ENCODE data around the gene DOCK3.

The DOCK3 gene

GRCh38 chr3:50995085-50995824 lies 320.5 kb downstream of the DOCK3 start:
- Histone ChIP-seq H3K27ac (no peak overlapping the region), H3K27me3 (ENCODE audit: insufficient read depth, low read depth, severe bottlenecking) (no peaks in the 10 kb centered on the region), H3K36me3 (no peaks in the 10 kb centered on the region), H3K9me3 (ENCODE audit: severe bottlenecking) (no peaks in the 10 kb centered on the region), H3K4me3 (ENCODE audit: low read depth, low read length) (no peak overlapping the region)
- no peak for TF ChIP-seq CTCF (IDR thresholded peaks at IDR 0.05; ENCODE audit: low read depth, low read length)
- no peak for DNase-seq

- DNase-seq: no peak
- no peak for TF ChIP-seq CTCF (IDR thresholded peaks at IDR 0.05; ENCODE audit: low read depth, low read length)
- H3K4me3 ChIP-seq (ENCODE audit: low read depth, low read length): no peak overlapping the region
- H3K27me3 ChIP-seq (ENCODE audit: insufficient read depth, low read depth, severe bottlenecking): no peaks in the 10 kb centered on the region
- H3K27ac ChIP-seq: no peak overlapping the region
- H3K36me3 ChIP-seq: no peaks in the 10 kb centered on the region
- no peaks in the 10 kb centered on the region for H3K9me3 ChIP-seq (ENCODE audit: severe bottlenecking)
These were observed 327.8 kb downstream of the DOCK3 start for GRCh38 chr3:51002495-51002894.

- no peak for DNase-seq
- H3K9me3 ChIP-seq (ENCODE audit: severe bottlenecking): no peaks in the 10 kb centered on the region
- no peak overlapping the region for H3K27ac ChIP-seq
- no peak overlapping the region for H3K4me3 ChIP-seq (ENCODE audit: low read depth, low read length)
- no peak for TF ChIP-seq CTCF (IDR thresholded peaks at IDR 0.05; ENCODE audit: low read depth, low read length)
- no peaks in the 10 kb centered on the region for H3K27me3 ChIP-seq (ENCODE audit: insufficient read depth, low read depth, severe bottlenecking)
- no peaks in the 10 kb centered on the region for H3K36me3 ChIP-seq
These were observed 329.5 kb downstream of the DOCK3 start for GRCh38 chr3:51004235-51004634.

GRCh38 chr3:51024121-51024520 lies 349.4 kb downstream of the DOCK3 start:
- no peak for DNase-seq
- TF ChIP-seq CTCF (IDR thresholded peaks at IDR 0.05; ENCODE audit: low read depth, low read length): no peak
- H3K4me3 ChIP-seq (ENCODE audit: low read depth, low read length): no peak overlapping the region
- H3K27ac ChIP-seq: no peak overlapping the region
- no peaks in the 10 kb centered on the region for H3K36me3 ChIP-seq
- peaks cover 3% of the 10 kb centered on the region for H3K9me3 ChIP-seq (ENCODE audit: severe bottlenecking)
- no peaks in the 10 kb centered on the region for H3K27me3 ChIP-seq (ENCODE audit: insufficient read depth, low read depth, severe bottlenecking)

- no peak for TF ChIP-seq CTCF (IDR thresholded peaks at IDR 0.05; ENCODE audit: low read depth, low read length)
- Histone ChIP-seq H3K9me3 (ENCODE audit: severe bottlenecking) (peaks cover 10% of the 10 kb centered on the region), H3K27me3 (ENCODE audit: insufficient read depth, low read depth, severe bottlenecking) (no peaks in the 10 kb centered on the region), H3K27ac (no peak overlapping the region), H3K36me3 (no peaks in the 10 kb centered on the region), H3K4me3 (ENCODE audit: low read depth, low read length) (no peak overlapping the region)
- DNase-seq: no peak
These were observed 350.3 kb downstream of the DOCK3 start for GRCh38 chr3:51024765-51025632.
